GM12801 (cell line): ENCODE measurements around the gene WNT2.

Source experiments
- TF ChIP-seq, protein P1 (sequence below): IDR thresholded peaks from one replicate; pipeline ENCODE4 v1.5.1; 2011; ENCODE audit warnings: control low read depth; ENCODE audit not compliant: insufficient read length; ENCODE audit errors: extremely low read depth

WNT2 gene

DNA sequence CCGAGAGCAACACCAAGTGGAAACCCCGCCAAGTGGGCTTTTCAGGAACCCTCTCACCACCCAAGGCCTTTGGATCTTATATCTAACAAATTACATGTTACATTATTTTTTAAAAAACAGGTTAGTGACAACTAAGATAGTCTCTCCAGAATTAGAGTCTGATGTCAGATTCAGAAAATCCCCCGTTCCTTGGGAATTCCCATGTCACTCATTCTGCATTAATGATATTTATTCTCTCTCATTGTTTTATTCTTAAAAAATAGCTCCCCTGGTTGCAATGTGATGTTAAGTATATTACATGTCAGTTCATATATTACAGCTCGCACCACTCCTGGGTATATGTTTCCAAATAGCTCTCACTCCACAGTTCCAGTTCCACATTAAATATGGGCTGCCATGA, 81.8 kb downstream of the WNT2 start:
- TF ChIP-seq, protein P1, sequence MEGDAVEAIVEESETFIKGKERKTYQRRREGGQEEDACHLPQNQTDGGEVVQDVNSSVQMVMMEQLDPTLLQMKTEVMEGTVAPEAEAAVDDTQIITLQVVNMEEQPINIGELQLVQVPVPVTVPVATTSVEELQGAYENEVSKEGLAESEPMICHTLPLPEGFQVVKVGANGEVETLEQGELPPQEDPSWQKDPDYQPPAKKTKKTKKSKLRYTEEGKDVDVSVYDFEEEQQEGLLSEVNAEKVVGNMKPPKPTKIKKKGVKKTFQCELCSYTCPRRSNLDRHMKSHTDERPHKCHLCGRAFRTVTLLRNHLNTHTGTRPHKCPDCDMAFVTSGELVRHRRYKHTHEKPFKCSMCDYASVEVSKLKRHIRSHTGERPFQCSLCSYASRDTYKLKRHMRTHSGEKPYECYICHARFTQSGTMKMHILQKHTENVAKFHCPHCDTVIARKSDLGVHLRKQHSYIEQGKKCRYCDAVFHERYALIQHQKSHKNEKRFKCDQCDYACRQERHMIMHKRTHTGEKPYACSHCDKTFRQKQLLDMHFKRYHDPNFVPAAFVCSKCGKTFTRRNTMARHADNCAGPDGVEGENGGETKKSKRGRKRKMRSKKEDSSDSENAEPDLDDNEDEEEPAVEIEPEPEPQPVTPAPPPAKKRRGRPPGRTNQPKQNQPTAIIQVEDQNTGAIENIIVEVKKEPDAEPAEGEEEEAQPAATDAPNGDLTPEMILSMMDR: no peak

DNA sequence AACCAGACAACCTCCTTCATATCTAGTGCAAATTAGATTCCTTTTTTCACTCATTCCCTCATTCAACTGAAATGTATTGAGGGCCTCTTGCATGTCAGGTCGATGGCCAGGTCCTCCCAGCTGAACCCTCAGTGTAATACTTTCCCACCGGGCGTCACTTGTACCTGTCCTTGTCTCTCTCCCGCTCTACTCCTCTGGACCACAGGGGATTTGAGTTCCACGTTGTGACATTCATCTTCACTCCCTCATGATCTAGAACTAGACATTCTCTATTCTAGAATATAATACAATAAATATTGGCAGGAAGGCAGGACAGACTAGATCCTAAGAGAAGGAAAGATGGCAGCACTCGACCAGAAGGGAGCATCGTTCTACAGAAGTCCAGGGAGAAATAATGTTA, 83.9 kb downstream of the WNT2 start:
- TF ChIP-seq, protein P1: no peak

DNA sequence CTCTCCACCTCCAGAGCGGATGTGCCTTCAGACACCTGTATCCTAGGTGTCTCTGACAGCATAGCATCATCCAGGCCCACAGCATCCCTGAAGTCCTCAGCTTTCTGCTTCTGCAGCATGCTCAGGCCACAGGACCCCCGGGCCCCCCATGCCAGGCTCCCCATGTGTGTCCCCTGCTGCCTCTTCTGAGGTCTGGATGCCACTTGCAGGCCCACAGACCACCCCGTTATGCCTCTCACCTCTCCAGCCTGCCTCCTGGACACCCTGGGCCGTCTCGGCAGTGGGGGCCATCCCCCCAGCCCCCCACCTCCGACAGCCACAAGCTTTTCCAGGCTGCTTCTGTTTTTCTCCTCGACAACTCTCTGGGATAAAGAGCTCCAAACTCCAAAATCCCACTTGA, 84.4 kb downstream of the WNT2 start:
- TF ChIP-seq, protein P1: no peak

GRCh38 chr7:117237646-117238045, 85.2 kb downstream of the WNT2 start:
- TF ChIP-seq, protein P1: no peak

DNA sequence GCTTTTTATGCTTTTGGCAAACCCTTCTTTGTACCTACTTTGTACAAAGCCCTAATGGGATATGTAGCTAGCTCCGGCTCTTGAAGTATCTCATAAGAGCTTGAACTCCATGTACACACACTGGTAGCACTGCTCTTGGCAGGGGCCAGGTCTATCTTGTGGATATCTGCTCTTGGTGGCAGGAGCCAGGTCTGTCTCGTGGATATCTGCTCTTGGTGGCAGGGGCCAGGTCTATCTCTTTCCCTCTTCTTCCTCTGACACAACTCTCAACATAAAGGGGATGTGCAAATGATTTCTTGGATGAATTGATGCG, 91.9 kb downstream of the WNT2 start:
- TF ChIP-seq, protein P1: no peak

- TF ChIP-seq, protein P1: no peak
Measured at GRCh38 chr7:117230276-117231046, 92.4 kb downstream of the WNT2 start.

DNA sequence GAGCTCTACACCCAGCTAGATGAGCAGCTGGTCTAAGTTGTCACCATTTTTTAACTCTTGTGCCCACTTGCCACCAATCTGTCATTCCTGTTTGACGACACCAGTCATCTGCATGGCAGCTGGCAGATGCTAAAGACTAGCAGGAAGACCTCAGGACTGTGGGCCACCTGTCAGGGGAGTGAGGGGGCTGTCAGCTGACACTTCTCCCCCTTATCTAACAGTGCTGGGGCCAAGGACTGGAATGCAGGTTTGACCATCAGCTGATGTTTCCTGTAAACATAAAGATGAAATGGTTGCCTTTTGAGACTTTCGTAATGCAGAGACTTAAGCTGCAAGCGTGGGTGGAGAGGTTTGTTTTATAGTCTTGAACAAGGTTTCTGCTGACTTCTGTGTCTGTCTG, 93.5 kb downstream of the WNT2 start:
- TF ChIP-seq, protein P1: no peak
